Fibroblast of skin of left quadriceps (primary cell): ENCODE data around the gene SPRN.

Source experiments
- DNase-seq, 2 experiments: peaks; one replicate each; pipeline ENCODE4 v3.0.0-alpha.2; 2013; ENCODE audit warnings: low read depth in 2 of 2

Gene SPRN

GRCh38 chr10:133405844-133406527 is 18.4 kb downstream of the SPRN start:
- peak; percentile 30 to 34 for DNase-seq

GRCh38 chr10:133405272-133405671 is 19.2 kb downstream of the SPRN start:
- DNase-seq = peak; percentile 6 to 14

- DNase-seq = no peak
Measured at GRCh38 chr10:133403784-133404183, 20.6 kb downstream of the SPRN start.

- DNase-seq = no peak
Measured at GRCh38 chr10:133403359-133403758, 21.1 kb downstream of the SPRN start.

GRCh38 chr10:133401981-133402725 is 22.3 kb downstream of the SPRN start:
- DNase-seq = no peak

GRCh38 chr10:133401500-133401899 is 22.9 kb downstream of the SPRN start:
- no peak for DNase-seq

GRCh38 chr10:133400624-133401424 is 23.6 kb downstream of the SPRN start:
- DNase-seq = no peak

- no peak for DNase-seq
Measured at GRCh38 chr10:133399123-133399601, 25.3 kb downstream of the SPRN start.

- no peak for DNase-seq
Measured at GRCh38 chr10:133397938-133398337, 26.5 kb downstream of the SPRN start.

GRCh38 chr10:133396035-133396624 is 28.3 kb downstream of the SPRN start:
- DNase-seq = no peak

GRCh38 chr10:133394801-133395221 is 29.6 kb downstream of the SPRN start:
- no peak for DNase-seq

- DNase-seq = peak; percentile 81 to 84
Measured at GRCh38 chr10:133394064-133394663, 30.3 kb downstream of the SPRN start, which contains the start of gene MTG1. TSS of gene MTG1 (plus strand) at chr10:133394157. CDS start at chr10:133394221, 64 bp downstream.

GRCh38 chr10:133393401-133394063 is 30.9 kb downstream of the SPRN start:
- no peak for DNase-seq

- no peak for DNase-seq
Measured at GRCh38 chr10:133391761-133392518, 32.5 kb downstream of the SPRN start.

- no peak for DNase-seq
Measured at GRCh38 chr10:133391249-133391635, 33.2 kb downstream of the SPRN start.

- DNase-seq = no peak
Measured at GRCh38 chr10:133390597-133391248, 33.7 kb downstream of the SPRN start.

GRCh38 chr10:133388973-133389818 is 35.2 kb downstream of the SPRN start:
- no peak for DNase-seq

GRCh38 chr10:133388236-133388972 is 36.0 kb downstream of the SPRN start:
- DNase-seq = no peak
